Suppressor macrophage (primary cell): ENCODE results near the gene MOGAT1.
A peak's percentile ranks its signal among the peaks of the same experiment; 100 is the strongest.
"Not testable (repeated sequence)": the region's sequence is repeated elsewhere in the genome, so short reads cannot be mapped to it uniquely, and the experiment has no call there.

ENCODE experiments used
- DNase-seq, 4 experiments: peaks; one replicate each; pipeline ENCODE4 v3.0.0-alpha.2; 2020 to 2022

The MOGAT1 gene

GRCh38 chr2:222710736-222711135 lies 39.3 kb downstream of the MOGAT1 start:
- DNase-seq: peak in 2 of 4 experiments; percentile 46 to 50

DNA sequence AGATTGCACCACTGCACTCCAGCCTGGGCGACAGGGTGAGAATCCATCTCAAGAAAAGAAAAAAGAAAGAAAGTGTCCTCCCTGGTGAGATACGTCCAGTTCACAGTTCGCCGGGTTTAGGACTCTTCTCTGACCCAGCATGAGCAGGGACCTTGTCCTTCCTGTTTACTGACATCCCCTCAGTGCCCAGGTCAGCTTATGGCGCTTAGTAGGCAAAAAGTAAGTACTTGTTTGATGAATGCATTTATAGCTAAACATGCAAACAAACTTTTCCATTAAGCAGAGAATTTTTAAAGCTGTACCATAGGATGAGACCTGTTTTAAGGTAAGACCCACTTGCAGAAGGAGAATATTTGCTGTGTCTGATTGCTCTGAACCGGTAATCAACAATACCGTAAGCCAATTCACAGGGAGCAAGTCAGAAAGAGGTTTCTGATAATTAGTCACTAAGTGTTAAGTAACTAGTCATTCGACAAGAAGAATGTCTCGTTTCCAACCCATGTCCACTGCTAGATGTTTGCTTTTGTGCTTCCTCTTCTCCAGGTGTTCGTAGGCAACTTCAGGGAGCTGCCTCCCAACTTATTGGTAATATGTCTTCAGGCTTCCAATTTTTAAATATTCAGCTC lies 40.0 kb downstream of the MOGAT1 start:
- no peak for DNase-seq

- no peak for DNase-seq
Observed at GRCh38 chr2:222713002-222713401, 41.5 kb downstream of the MOGAT1 start.

GRCh38 chr2:222714361-222715241 lies 43.1 kb downstream of the MOGAT1 start:
- DNase-seq: no peak

DNA sequence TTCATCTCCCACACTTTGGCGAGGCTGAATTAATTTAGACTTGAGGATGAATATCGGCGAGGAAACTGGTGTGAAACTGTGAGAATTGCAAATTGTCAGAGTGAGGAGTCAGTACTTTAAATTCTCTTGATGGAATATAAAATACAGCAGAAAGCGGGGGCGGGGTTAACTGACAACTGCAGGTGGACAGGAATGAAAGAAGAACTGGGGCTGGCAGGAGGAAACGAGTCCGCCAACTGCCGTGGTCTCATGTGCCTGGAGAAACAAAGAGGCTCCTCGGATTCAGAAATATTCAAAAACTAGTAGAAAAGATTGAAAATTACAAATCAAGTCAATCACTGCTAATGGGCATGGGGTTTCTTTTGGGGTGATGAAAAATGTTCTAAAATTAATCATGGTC lies 44.3 kb downstream of the MOGAT1 start:
- peak in 1 of 4 experiments; percentile 9 for DNase-seq

DNA sequence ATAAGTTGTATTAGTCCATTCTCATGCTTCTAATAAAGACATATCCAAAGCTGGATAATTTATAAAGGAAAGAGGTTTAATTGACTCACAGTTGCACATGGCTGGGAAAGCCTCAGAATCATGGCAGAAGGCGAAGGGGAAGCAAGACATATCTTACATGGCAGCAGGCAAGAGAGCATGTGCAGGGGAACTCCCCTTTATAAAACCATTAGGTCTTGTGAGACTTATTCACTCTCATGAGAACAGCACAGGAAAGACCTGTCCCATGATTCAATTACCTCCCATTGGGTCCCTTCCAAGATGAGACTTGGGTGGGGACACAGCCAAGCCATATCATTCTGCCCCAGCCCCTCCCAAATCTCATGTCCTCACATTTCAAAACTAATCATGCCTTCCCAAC lies 48.3 kb downstream of the MOGAT1 start:
- peak in 2 of 4 experiments; percentile 19 to 48 for DNase-seq

DNA sequence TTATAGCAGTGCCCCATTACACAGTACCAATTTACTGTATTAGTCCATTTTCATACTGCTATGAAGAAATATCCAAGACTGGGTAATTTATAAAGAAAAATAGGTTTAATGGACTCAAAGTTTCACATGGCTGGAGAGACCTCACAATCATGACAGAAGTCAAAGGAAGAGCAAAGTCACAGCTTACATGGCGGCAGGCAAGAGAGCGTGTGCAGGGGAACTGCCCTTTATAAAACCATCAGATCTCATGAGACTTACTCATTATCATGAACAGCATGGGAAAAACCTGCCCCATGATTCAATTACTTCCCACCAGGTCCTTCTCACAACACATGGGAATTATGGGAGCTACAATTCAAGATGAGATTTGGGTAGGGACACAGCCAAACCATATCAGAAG lies 50.1 kb downstream of the MOGAT1 start:
- not testable (repeated sequence) for DNase-seq

- no peak for DNase-seq
Observed at GRCh38 chr2:222722327-222722946, 51.0 kb downstream of the MOGAT1 start.

- DNase-seq: no peak
Observed at GRCh38 chr2:222724208-222724607, 52.8 kb downstream of the MOGAT1 start.

GRCh38 chr2:222728621-222729020 lies 57.2 kb downstream of the MOGAT1 start:
- no peak for DNase-seq

DNA sequence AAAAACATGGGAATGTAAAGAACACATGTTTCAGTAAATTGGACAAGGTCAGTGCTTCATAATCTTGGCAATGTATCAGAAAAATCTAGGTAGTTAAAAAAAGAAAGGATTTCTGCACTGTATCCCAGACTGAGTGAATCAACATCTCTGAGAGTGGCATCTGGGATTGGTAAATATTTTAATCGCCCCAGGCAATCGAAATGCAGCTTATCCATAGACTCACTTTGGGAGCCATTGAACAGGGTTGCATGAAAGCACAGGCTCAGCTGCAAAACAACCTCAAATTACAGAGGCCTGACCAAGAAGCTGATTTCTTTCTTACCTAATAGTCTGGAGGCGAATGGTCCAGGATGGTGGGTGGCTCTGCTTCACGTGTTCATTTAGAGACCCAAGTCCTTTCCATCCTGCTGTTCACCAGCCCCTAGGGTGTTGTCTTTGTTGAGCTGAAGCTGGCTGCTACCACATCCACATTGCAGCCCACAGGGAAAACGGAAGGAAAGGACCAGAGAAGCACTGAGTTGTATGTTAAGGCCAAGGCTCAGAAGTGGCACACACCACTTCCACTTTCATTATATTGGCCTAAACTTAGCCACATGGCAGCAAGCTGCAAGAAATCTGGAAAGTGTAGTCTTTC lies 59.0 kb downstream of the MOGAT1 start:
- peak; percentile 63 to 78 (median 70) for DNase-seq

DNA sequence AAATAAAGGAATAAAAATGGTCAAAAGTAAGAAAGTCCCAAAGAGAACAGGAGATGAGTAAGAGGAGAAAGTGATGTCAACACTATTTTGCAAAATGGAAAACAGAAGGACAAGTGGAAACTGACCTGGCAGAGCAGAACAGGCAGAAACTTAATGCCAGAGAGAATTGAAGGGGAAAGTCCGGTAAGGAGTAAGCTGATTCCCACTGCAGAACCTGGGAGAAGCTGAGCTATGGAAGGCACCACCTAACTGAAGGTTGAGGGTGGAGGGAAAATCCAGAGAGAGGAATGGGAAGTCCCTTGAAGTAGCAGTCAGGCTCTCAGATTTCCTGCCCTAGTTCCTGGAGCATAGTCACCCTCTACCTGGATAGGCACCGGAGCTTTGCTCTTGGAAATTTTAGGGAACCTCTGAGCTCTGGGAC lies 59.8 kb downstream of the MOGAT1 start:
- peak in 2 of 4 experiments; percentile 6 to 36 for DNase-seq

GRCh38 chr2:222732489-222733178 lies 61.2 kb downstream of the MOGAT1 start:
- no peak for DNase-seq

- DNase-seq: no peak
Observed at GRCh38 chr2:222733470-222733845, 62.0 kb downstream of the MOGAT1 start.

DNA sequence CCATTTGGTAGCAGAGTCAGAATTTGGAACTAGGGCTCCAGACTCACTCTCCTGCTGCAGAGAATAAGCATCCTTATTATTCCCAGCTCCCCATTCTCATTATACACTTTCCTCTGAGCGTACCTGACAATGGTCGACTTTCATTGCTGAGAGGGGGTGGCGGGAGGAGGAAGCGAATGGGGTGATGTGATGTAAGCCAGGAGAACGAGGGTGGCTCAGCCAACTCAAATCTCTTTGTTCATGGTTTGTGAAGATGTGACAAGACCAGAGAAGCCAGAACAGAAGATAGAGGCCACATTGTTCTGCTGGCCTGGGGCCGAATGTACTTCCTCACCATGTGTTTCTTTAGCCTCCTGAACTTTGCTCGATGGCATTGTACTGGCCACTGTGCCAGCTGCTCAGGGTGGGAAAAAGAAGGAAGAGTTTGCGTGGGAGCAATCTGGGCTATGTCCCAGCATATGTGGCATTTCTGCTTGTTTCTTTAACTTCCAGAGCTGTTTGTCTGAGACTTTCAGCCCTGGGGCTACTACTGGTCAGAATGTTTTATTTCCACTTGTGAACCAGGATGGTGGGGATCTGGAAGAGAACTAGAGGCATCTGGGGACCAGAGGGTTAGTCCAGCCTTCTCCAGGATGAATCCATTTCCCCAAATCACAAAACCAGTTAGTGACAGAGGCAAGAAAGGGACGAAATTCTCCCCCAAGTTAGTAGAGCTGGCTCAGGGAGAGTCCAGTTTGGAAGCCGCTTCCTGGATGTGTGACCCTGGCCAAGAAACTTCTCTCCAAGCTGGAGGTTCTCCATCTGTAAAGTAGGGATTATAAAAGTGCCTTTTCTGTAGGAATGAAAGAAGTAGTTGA lies 62.6 kb downstream of the MOGAT1 start:
- no peak for DNase-seq

- DNase-seq: no peak
Observed at GRCh38 chr2:222734703-222735014, 63.2 kb downstream of the MOGAT1 start.

GRCh38 chr2:222736301-222736700 lies 64.8 kb downstream of the MOGAT1 start:
- DNase-seq: peak in 2 of 4 experiments; percentile 3 to 31

GRCh38 chr2:222736924-222737323 lies 65.5 kb downstream of the MOGAT1 start:
- no peak for DNase-seq

GRCh38 chr2:222738312-222738711 lies 66.9 kb downstream of the MOGAT1 start:
- no peak for DNase-seq

GRCh38 chr2:222738809-222739208 lies 67.4 kb downstream of the MOGAT1 start:
- DNase-seq: peak in 2 of 4 experiments; percentile 4

DNA sequence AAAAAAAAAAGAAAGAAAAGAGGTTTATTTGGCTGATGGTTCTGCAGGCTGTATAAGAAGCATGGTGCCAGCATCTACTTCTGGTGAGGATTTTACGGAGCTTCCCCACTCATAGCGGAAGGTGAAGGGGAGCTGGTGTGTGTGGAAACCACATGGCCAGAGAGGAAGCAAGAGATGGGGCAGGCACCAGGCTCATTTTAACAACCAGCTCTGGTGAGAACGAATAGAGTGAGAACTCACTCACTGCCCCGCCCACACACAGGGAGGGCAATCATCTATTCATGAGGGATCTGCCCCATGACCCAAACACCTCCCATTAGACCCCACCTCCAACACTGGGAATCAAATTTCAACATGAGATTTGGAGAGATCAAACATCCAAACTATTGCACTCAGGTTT lies 68.5 kb downstream of the MOGAT1 start:
- peak; percentile 24 to 55 (median 47) for DNase-seq
